ENCODE results near the gene EIF4A2.
"Not testable (repeated sequence)": the region's sequence is repeated elsewhere in the genome, so short reads cannot be mapped to it uniquely, and the experiment has no call there.

EIF4A2 gene

DNA sequence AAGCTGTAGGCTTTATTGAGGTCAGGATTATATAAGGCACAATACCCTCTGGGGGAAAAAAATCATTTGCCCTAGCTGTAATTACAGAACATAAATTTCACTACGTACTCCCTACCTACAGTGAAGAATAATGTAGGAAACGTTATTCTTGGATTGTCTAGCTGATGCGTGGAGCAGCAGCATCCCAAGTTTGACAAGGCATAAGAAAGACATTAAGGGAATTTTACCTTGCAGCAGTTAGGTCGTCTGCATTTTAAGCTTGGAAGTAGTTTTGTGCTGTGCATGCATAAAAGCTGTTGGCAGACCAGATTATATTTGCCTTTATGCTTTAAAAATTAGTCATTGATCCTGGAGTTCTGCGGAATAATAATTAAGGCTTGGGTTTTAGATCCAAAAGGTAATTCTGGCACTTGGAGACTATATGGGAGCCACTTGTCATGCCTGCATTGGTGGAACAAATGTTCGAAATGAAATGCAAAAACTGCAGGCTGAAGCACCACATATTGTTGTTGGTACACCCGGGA is 2.2 kb downstream of the EIF4A2 start:
- DNase-seq (ENCODE audit: low spot score): no peak

DNA sequence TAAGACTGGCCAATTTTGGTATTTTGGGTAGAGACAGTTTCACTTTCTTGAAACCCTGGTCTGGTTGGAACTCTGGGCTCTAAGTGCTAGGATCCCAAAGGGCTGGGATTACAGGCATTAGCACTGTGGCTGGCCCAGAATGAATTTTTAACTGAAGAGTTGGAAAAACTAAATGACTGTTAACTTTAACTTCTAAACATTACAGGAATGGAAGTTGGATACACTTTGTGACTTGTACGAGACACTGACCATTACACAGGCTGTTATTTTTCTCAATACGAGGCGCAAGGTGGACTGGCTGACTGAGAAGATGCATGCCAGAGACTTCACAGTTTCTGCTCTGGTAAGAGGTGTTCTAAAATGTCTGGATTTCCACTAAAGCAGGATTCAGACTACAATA is 3.5 kb downstream of the EIF4A2 start:
- DNase-seq (ENCODE audit: low spot score): no peak

- no peak for DNase-seq (ENCODE audit: low spot score)
These were observed 4.5 kb downstream of the EIF4A2 start for GRCh38 chr3:186787642-186788481.

- no peak for DNase-seq (ENCODE audit: low spot score)
These were observed 5.3 kb downstream of the EIF4A2 start for GRCh38 chr3:186788482-186789370.

- DNase-seq (ENCODE audit: low spot score): no peak
These were observed 6.3 kb downstream of the EIF4A2 start for GRCh38 chr3:186789554-186790260.

DNA sequence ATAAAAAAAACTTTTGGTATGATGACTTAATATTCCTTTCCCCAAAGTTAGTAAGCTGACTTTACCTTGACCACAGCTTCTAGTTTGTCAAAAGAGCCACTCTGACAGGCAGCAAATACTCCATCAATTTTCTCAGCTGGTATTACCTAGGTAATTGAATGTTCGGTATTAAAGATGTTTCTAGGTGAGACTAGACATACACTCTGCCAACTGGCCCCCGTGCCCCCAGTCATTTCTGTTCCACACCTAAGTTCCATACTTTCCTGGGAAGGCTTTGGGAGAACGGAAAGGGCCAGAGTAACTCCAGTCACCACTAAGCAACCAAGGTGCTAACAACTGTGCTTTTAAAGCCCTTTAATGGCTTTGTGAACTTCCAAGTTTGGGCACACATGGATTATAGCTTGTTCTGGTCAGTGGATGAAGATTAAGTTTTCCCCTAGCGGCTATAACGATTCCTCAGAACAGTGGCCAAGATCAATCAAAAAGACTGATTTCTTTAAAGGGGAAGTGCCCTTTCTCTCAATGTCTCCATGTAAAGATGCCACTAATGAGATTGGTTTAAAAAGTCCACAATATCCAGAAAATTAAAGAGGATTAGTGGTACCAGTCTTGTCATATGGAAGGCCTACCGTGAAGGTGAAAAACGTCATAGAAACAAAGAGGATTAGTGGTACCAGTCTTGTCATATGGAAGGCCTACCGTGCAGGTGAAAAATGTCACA is 7.0 kb downstream of the EIF4A2 start:
- DNase-seq (ENCODE audit: low spot score): no peak

DNA sequence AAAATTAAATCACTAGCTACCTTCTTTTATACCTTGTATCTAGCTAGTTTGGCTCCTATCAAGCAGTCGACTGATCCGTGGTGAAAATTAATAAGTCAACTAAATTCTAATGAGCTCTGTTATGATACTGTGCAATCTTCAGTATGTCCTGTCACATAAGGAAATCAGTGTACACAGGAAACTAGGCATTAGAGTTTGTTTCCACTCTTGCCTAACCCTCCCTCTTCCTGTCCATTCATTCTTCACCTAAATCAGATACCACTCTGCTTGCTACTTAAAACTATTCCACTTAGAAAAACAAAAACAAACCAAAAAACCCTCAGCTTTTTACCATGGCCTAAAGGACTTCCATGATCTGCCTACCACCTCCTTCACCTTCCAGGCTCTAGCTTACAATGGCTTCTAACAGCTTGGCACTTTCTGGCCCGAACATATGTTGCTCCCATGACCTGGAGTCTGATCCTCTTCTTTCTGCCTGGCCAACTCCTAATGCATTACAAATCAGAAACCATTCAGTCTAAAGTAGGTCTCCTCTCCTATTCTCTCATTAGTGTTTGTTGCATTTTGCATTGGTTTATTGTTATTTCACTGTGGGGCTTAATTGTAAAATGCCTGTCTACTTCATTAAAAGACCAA is 15.0 kb downstream of the EIF4A2 start:
- DNase-seq (ENCODE audit: low spot score): no peak

DNA sequence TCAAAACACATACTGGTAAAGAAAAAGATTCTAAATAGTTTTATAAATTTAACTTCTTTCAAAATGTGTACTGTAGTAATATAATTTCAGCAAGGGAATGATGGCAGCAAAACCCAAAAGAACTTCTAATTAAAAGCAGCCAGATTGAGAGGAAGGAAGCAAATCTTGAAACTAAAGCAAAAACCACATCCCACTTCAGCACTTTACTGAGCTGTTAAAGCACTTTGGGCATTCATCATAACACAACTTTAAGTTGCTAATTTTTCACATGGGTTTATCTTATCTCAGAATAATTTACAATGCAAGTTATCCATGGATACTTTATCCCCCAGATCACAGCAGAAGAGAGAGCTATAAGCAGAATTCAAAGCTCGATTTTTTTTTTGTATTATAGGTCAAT is 16.9 kb downstream of the EIF4A2 start:
- DNase-seq (ENCODE audit: low spot score): no peak

- DNase-seq (ENCODE audit: low spot score): no peak
These were observed 19.3 kb downstream of the EIF4A2 start for GRCh38 chr3:186802701-186803100.

DNA sequence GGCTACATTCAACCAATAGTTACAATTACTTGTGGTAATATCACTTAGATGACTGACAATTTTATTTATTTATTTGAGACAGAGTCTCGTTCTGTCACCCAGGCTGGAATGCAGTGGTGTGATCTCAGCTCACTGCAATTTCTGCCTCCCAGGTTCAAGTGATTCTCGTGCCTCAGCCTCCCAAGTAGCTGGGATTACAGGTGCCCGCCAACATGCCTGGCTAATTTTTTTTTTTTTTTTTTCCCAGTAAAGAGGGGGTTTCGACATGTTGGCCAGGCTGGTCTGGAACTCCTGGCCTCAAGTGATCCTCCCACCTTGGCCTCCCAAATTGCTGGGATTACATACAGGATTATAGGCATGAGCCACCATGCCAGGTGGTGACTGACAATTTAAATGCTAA is 20.1 kb downstream of the EIF4A2 start:
- DNase-seq (ENCODE audit: low spot score): not testable (repeated sequence)

GRCh38 chr3:186806089-186807055 is 23.0 kb downstream of the EIF4A2 start, which contains the start of gene RFC4:
TSS of gene RFC4 (minus strand) at chr3:186806482. CDS start at chr3:186804713, 1,769 bp downstream.
- peak; percentile 85 for DNase-seq (ENCODE audit: low spot score)

GRCh38 chr3:186807231-186807630 is 23.9 kb downstream of the EIF4A2 start:
- DNase-seq (ENCODE audit: low spot score): no peak

DNA sequence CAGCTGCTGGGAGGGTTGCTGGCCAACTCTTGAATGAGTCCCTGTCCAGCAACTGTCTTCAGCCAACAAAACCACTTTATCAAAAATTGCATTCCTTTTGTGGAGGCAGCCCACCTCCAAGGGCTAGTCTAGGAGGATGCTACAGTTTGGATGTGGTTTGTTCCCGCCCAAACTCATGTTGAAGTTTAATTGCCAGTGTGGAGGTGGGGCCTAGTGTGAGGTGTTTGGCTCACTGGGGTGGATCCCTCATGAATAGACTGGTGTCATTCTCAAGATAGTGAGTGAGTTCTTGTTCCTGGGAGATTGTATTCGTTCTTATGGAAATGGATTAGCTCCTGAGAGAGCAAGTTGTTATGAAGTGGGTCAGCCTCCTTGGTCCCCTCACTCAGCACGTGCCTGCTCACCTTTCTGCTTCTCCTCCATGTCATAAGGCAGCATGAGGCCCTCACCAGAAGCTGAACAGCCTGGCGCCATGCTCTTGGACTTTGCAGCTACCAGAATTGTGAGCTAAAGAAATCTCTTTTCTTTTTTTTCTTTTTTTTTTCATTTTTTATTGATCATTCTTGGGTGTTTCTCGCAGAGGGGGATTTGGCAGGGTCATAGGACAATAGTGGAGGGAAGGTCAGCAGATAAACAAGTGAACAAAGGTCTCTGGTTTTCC is 27.1 kb downstream of the EIF4A2 start:
- DNase-seq (ENCODE audit: low spot score): no peak

- DNase-seq (ENCODE audit: low spot score): not testable (repeated sequence)
These were observed 27.9 kb downstream of the EIF4A2 start for GRCh38 chr3:186811313-186811712.

DNA sequence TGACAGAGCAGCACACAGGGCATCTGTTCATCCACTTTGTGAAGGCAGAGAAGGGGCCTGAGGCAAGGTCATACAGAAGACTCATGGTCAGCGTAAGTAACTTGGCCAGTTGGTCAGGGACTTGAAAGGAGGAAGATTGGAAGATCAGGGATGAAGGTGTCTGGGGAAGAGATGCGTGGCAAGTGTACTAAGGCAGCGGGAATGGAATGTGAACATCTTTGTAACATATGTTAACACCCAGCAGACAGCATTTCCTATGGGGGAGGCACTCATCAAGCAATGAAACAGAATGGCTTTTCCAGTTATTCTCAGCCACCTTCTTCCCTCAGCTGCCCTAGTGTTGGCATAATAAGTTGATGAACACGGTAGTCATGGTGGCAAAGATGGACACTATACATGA is 30.7 kb downstream of the EIF4A2 start:
- DNase-seq (ENCODE audit: low spot score): no peak

- no peak for DNase-seq (ENCODE audit: low spot score)
These were observed 32.1 kb downstream of the EIF4A2 start for GRCh38 chr3:186815435-186815834.

GRCh38 chr3:186818516-186818915 is 35.1 kb downstream of the EIF4A2 start:
- DNase-seq (ENCODE audit: low spot score): no peak

DNA sequence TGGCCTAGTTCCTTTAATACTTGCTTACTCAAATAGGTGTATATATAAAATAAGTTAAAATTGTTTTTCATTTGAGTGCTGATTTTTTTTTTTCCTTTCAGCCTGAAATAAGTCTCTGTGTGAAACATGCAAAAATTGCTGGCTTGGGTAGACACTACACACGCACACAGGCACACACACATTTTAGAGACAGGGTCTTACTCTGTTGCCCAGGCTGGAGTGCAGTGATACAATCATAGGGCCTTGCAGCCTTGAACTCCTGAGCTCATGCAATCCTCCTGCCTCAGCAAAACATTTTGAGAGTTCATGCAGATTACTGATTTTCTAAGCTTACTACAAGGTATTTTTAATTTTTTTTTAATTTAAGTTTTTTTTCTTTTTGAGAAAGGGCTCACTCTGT is 35.6 kb downstream of the EIF4A2 start:
- DNase-seq (ENCODE audit: low spot score): no peak
